ENCODE data around the gene STKLD1.
"Not testable (repeated sequence)": the region's sequence is repeated elsewhere in the genome, so short reads cannot be mapped to it uniquely, and the experiment has no call there.

Gene STKLD1

GRCh38 chr9:133451865-133452264 lies 75.7 kb downstream of the STKLD1 start:
- not testable (repeated sequence) for DNase-seq

GRCh38 chr9:133452562-133452961 lies 76.4 kb downstream of the STKLD1 start:
- no peak for DNase-seq

GRCh38 chr9:133453651-133454050 lies 77.5 kb downstream of the STKLD1 start:
- no peak for DNase-seq

- no peak for DNase-seq
These were observed 78.2 kb downstream of the STKLD1 start for GRCh38 chr9:133454325-133454724.

- DNase-seq: no peak
These were observed 78.9 kb downstream of the STKLD1 start for GRCh38 chr9:133454943-133455673.
